IMR-90 (cell line): Measurements from ENCODE around the gene LRP11. TPM values are rescaled to one million over a fixed set of nuclear protein-coding genes. Genes with fewer than 3 reads are reported as not detected.

Experiments
- ATAC-seq: fragments of 200-7000 bp; cut with Tn5 transposase; 2 replicates; pipeline ENCODE4 v1.9.1; 2020; ENCODE audit warnings: low read depth, mild to moderate bottlenecking, moderate library complexity
- BruUV-seq: library from RNA; stranded (reverse); fragments of 400-500 nt; replicated peaks from 2 replicates; lab custom pipeline; 2021; lab: Mats Ljungman, UMichigan
- CTCF ChIA-PET: fragments of 300-600 bp; formaldehyde crosslinking; extraction: SDS; loops from one replicate; lab custom pipeline; 2021; ENCODE audit warnings: antibody characterized with exemption; lab: Yijun Ruan, JAX
- POLR2A ChIA-PET: fragments of 300-600 bp; sonication (Branson Sonifier 250); formaldehyde crosslinking; loops from one replicate; lab custom pipeline; 2022; ENCODE audit warnings: antibody characterized with exemption; ENCODE audit not compliant: unreplicated experiment; lab: Charles Lee
- DNase-seq: peaks from one replicate; pipeline ENCODE4 v3.0.0; 2013
- H2AFZ ChIP-seq: replicated peaks from 2 replicates; pipeline ENCODE3; 2013; ENCODE audit warnings: low read length, mild to moderate bottlenecking; ENCODE audit not compliant: poor library complexity
- H2AK5ac ChIP-seq: 2 replicates; pipeline ENCODE4 v1.6.1; 2013; ENCODE audit warnings: low read depth, low read length, inconsistent platforms
- H2AK9ac ChIP-seq: replicated peaks from 2 replicates; pipeline ENCODE3; 2013; ENCODE audit warnings: mild to moderate bottlenecking, low read depth, low read length, moderate library complexity; ENCODE audit not compliant: poor library complexity
- H2BK120ac ChIP-seq: 2 replicates; pipeline ENCODE4 v1.6.1; 2013; ENCODE audit warnings: low read depth, low read length, inconsistent platforms
- H2BK15ac ChIP-seq: 3 replicates; pipeline ENCODE4 v1.6.1; 2013; ENCODE audit warnings: low read depth, low read length, inconsistent platforms
- H2BK20ac ChIP-seq: 2 replicates; pipeline ENCODE4 v1.6.1; 2013; ENCODE audit warnings: low read depth, mild to moderate bottlenecking, inconsistent platforms, low read length, moderate library complexity
- H2BK5ac ChIP-seq: 2 replicates; pipeline ENCODE4 v1.6.1; 2013; ENCODE audit warnings: mild to moderate bottlenecking, low read depth, low read length, inconsistent platforms; ENCODE audit not compliant: poor library complexity, severe bottlenecking
- H3K14ac ChIP-seq: replicated peaks from 2 replicates; pipeline ENCODE4 v1.6.1; 2013; ENCODE audit warnings: low read depth, low read length, inconsistent platforms
- H3K18ac ChIP-seq: 2 replicates; pipeline ENCODE4 v1.6.1; 2013; ENCODE audit warnings: low read depth, low read length, control low read depth
- H3K23ac ChIP-seq: 2 replicates; pipeline ENCODE4 v1.6.1; 2013; ENCODE audit warnings: low read depth, low read length, inconsistent platforms
- H3K27ac ChIP-seq: 2 replicates; pipeline ENCODE4 v1.5.1; 2013; ENCODE audit warnings: mild to moderate bottlenecking, control low read depth, low read length; ENCODE audit not compliant: insufficient read depth
- H3K27me3 ChIP-seq: 2 replicates; pipeline ENCODE4 v1.6.1; 2013; ENCODE audit warnings: low read length; ENCODE audit not compliant: control insufficient read depth, insufficient read depth
- H3K36me3 ChIP-seq: 2 replicates; pipeline ENCODE4 v1.6.1; 2013; ENCODE audit warnings: low read length, mixed read lengths; ENCODE audit not compliant: control insufficient read depth, insufficient read depth
- H3K4ac ChIP-seq: 2 replicates; pipeline ENCODE4 v1.6.1; 2013; ENCODE audit warnings: low read depth, low read length, inconsistent platforms
- H3K4me1 ChIP-seq: 2 replicates; pipeline ENCODE4 v1.6.1; 2013; ENCODE audit warnings: low read length, mixed read lengths; ENCODE audit not compliant: control insufficient read depth, insufficient read depth
- H3K4me2 ChIP-seq: 2 replicates; pipeline ENCODE4 v1.6.1; 2013; ENCODE audit warnings: low read depth, mild to moderate bottlenecking, control low read depth, low read length, moderate library complexity
- H3K4me3 ChIP-seq: 2 replicates; pipeline ENCODE4 v1.5.1; 2013; ENCODE audit warnings: low read depth, mild to moderate bottlenecking, control low read depth, low read length, moderate library complexity; ENCODE audit not compliant: insufficient read depth
- H3K56ac ChIP-seq: 2 replicates; pipeline ENCODE4 v1.6.1; 2013; ENCODE audit warnings: low read length, inconsistent platforms; ENCODE audit not compliant: insufficient read depth; ENCODE audit errors: extremely low read depth
- H3K79me1 ChIP-seq, 2 experiments: 2 replicates each; pipeline ENCODE4 v1.6.1; 2013; ENCODE audit warnings: low read length in 2 of 2, inconsistent platforms in 1 of 2, low read depth in 1 of 2
- H3K9ac ChIP-seq: 2 replicates; pipeline ENCODE4 v1.6.1; 2013; ENCODE audit warnings: low read depth, low read length, control low read depth
- H3K9me1 ChIP-seq: 2 replicates; pipeline ENCODE4 v1.6.1; 2013; ENCODE audit warnings: low read length, inconsistent platforms; ENCODE audit not compliant: insufficient read depth
- H3K9me3 ChIP-seq: 2 replicates; pipeline ENCODE4 v1.6.1; 2013; ENCODE audit warnings: low read length; ENCODE audit not compliant: control insufficient read depth, insufficient read depth
- H4K20me1 ChIP-seq: 2 replicates; pipeline ENCODE4 v1.6.1; 2013; ENCODE audit warnings: low read length, inconsistent platforms; ENCODE audit not compliant: insufficient read depth
- H4K5ac ChIP-seq: 2 replicates; pipeline ENCODE4 v1.6.1; 2013; ENCODE audit warnings: mild to moderate bottlenecking, low read depth, low read length, control low read depth
- H4K8ac ChIP-seq, 2 experiments: 2 replicates each; pipeline ENCODE4 v1.6.1; 2013; ENCODE audit warnings: low read depth in 2 of 2, low read length in 2 of 2, control low read depth in 1 of 2, inconsistent platforms in 1 of 2
- H4K91ac ChIP-seq: 2 replicates; pipeline ENCODE4 v1.6.1; 2013; ENCODE audit warnings: low read depth, low read length, inconsistent platforms; ENCODE audit not compliant: insufficient read depth
- BHLHE40 ChIP-seq: fragments of 150-350 bp; IDR thresholded peaks from 2 replicates; pipeline ENCODE4 v1.6.1; 2016; ENCODE audit warnings: mild to moderate bottlenecking, low read depth, low read length
- CEBPB ChIP-seq: IDR thresholded peaks from 2 replicates; pipeline ENCODE4 v1.6.1; 2012; ENCODE audit warnings: low read depth, low read length, improper control_type of control experiment
- CHD1 ChIP-seq: IDR thresholded peaks from 2 replicates; pipeline ENCODE4 v1.6.1; 2012; ENCODE audit warnings: low read depth, low read length, improper control_type of control experiment
- CTCF ChIP-seq: conservative IDR thresholded peaks from 2 replicates; pipeline ENCODE4 v1.5.1; 2012; ENCODE audit warnings: mild to moderate bottlenecking, low read depth, low read length, improper control_type of control experiment
- ELK1 ChIP-seq: fragments of 150-350 bp; IDR thresholded peaks from 2 replicates; pipeline ENCODE4 v1.6.1; 2016; ENCODE audit warnings: low read depth, mild to moderate bottlenecking, low read length, moderate library complexity, borderline replicate concordance
- FOS ChIP-seq: fragments of 150-350 bp; IDR thresholded peaks from 2 replicates; pipeline ENCODE4 v1.6.1; 2016; ENCODE audit warnings: low read depth, low read length
- MAFK ChIP-seq: IDR thresholded peaks from 2 replicates; pipeline ENCODE4 v1.6.1; 2012; ENCODE audit warnings: low read depth, low read length, improper control_type of control experiment
- MAZ ChIP-seq: IDR thresholded peaks from 2 replicates; pipeline ENCODE4 v1.6.1; 2012; ENCODE audit warnings: low read depth, mild to moderate bottlenecking, low read length, improper control_type of control experiment, moderate library complexity, borderline replicate concordance
- MXI1 ChIP-seq: IDR thresholded peaks from 2 replicates; pipeline ENCODE4 v1.6.1; 2012; ENCODE audit warnings: low read depth, mild to moderate bottlenecking, low read length, moderate library complexity, borderline replicate concordance
- NFE2L2 ChIP-seq: fragments of 150-350 bp; IDR thresholded peaks from 2 replicates; pipeline ENCODE4 v1.6.1; 2016; ENCODE audit warnings: low read depth, mild to moderate bottlenecking, low read length
- POLR2A ChIP-seq: IDR thresholded peaks from 2 replicates; pipeline ENCODE4 v1.6.1; 2012; ENCODE audit warnings: mild to moderate bottlenecking, low read depth, low read length
- RAD21 ChIP-seq: IDR thresholded peaks from 2 replicates; pipeline ENCODE4 v1.6.1; 2012; ENCODE audit warnings: low read length, improper control_type of control experiment
- RCOR1 ChIP-seq: IDR thresholded peaks from 2 replicates; pipeline ENCODE4 v1.6.1; 2012; ENCODE audit warnings: mild to moderate bottlenecking, low read length, improper control_type of control experiment; ENCODE audit not compliant: insufficient replicate concordance
- RFX5 ChIP-seq: IDR thresholded peaks from 2 replicates; pipeline ENCODE4 v1.8.0; 2012; ENCODE audit warnings: low read depth, mild to moderate bottlenecking, low read length, moderate library complexity
- SMC3 ChIP-seq: fragments of 150-350 bp; IDR thresholded peaks from 2 replicates; pipeline ENCODE4 v1.6.1; 2016; ENCODE audit warnings: low read depth, mild to moderate bottlenecking, antibody characterized with exemption, low read length, moderate library complexity
- USF2 ChIP-seq: fragments of 150-350 bp; IDR thresholded peaks from 2 replicates; pipeline ENCODE4 v1.6.1; 2017; ENCODE audit warnings: mild to moderate bottlenecking, antibody characterized with exemption, low read length, low read depth
- WGBS, 2 experiments: methylation state at CpG; one replicate each; pipeline versions ENCODE4 v1.1.5 to v1.1.7; 2013; ENCODE audit warnings: missing lambda C conversion rate in 2 of 2; ENCODE audit not compliant: insufficient read length in 1 of 2; ENCODE audit errors: extremely low coverage in 2 of 2; 5-methylcytosine and 5-hydroxymethylcytosine counted together
- dilution Hi-C: fragments of 300-500 bp; cut with HindIII; formaldehyde crosslinking; loops from one replicate; pipeline ENCODE4 v1.14.3; 2018; ENCODE audit warnings: low sequenced_read_pairs; ENCODE audit not compliant: unreplicated experiment
- in situ Hi-C: fragments of 300-500 bp; cut with MboI; formaldehyde crosslinking; loops from 3 replicates; pipeline ENCODE4 v1.14.3; 2019; ENCODE audit warnings: low sequenced_read_pairs, inconsistent platforms, mixed read lengths
- intact Hi-C: fragments of 100-400 bp; cut with micrococcal nuclease; formaldehyde crosslinking; loops from 2 replicates; pipeline ENCODE4 v1.10.0; 2022
- polyA plus RNA-seq, 3 experiments: library from polyadenylated mRNA; depleted of rRNA; stranded (reverse); fragments of >200 nt; gene quantifications; 2 replicates each; pipeline ENCODE4 v1.2.3, GENCODE V29; 2012; ENCODE audit warnings: low replicate concordance in 1 of 3
- total RNA-seq: library from RNA; depleted of rRNA; stranded (reverse); fragments of >200 nt; gene quantifications from 2 replicates; pipeline ENCODE4 v1.2.3, GENCODE V29; 2012

The LRP11 gene
- total and polyA plus RNA-seq, 2 of the 4 experiments (the other 2 are of a cell fraction) = 48.8 to 63.8 TPM

GRCh38 chr6:149906405-149906804 lies 42.2 kb upstream of the LRP11 start:
- WGBS, 2 experiments = 96% methylated on average over 3 of the region's 4 CpGs; no CpG with 5 or more reads in 1 of the 2 experiments
- in situ Hi-C loops = no loop called here
- dilution Hi-C loops = no loop called here

More at GRCh38 chr6:149906405-149906804, 42.2 kb upstream of the LRP11 start:
- intact Hi-C loops = no loop called here
- no peak overlapping the region for H3K27ac ChIP-seq
- no peak overlapping the region for H2BK5ac ChIP-seq
- no peak overlapping the region for H4K8ac ChIP-seq
- TF ChIP-seq MXI1 (no peak), USF2 (no peak), CHD1 (no peak), RFX5 (no peak), SMC3 (no peak), MAFK (no peak), POLR2A (no peak), CTCF (no peak), BHLHE40 (no peak), ELK1 (no peak), RCOR1 (no peak), NFE2L2 (no peak), CEBPB (no peak), FOS (no peak), MAZ (no peak), RAD21 (no peak)
- no peak overlapping the region for H2AK5ac ChIP-seq
- H2BK120ac ChIP-seq = no peak overlapping the region
- H3K14ac ChIP-seq = no peak overlapping the region
- H3K27me3 ChIP-seq = peaks cover 12% of the 10 kb centered on the region
- H3K18ac ChIP-seq = no peak overlapping the region
- no TSS peak for BruUV-seq
- no peak overlapping the region for H2AK9ac ChIP-seq
- DNase-seq (no peak), ATAC-seq (no peak)
- no peak overlapping the region for H4K5ac ChIP-seq
- H3K79me1 ChIP-seq = no peaks in the 10 kb centered on the region
- H4K20me1 ChIP-seq = no peaks in the 10 kb centered on the region
- H4K91ac ChIP-seq = no peak overlapping the region
- H3K4me1 ChIP-seq = no peaks in the 10 kb centered on the region
- no peak overlapping the region for H3K56ac ChIP-seq
- H3K9me1 ChIP-seq = no peaks in the 10 kb centered on the region
- no peak overlapping the region for H2BK20ac ChIP-seq
- H3K9me3 ChIP-seq = peaks cover 12% of the 10 kb centered on the region
- H3K4me3 ChIP-seq = no peak overlapping the region
- H3K23ac ChIP-seq = no peak overlapping the region
- CTCF ChIA-PET = no interaction called here
- no peak overlapping the region for H2BK15ac ChIP-seq
- H3K9ac ChIP-seq = no peak overlapping the region
- POLR2A ChIA-PET = no interaction called here
- no peaks in the 10 kb centered on the region for H3K36me3 ChIP-seq
- no peak overlapping the region for H3K4ac ChIP-seq
- H2AFZ ChIP-seq = no peak overlapping the region
- no peak overlapping the region for H3K4me2 ChIP-seq
